Lung (tissue), 12 donors: ENCODE measurements around the gene TIFAB. TPM values are rescaled to one million over a fixed set of nuclear protein-coding genes. Genes with fewer than 3 reads are reported as not detected.

Source experiments
- ATAC-seq: fragments of 200-7000 bp; cut with Tn5 transposase; one replicate; pipeline ENCODE4 v1.9.1; 2020; ENCODE audit warnings: moderate number of reproducible peaks; ENCODE audit not compliant: insufficient read depth, low FRiP score
- DNase-seq, 3 donors: peaks; one replicate each; pipeline ENCODE4 v3.0.0-alpha.2; 2013 to 2017
- H3K27ac ChIP-seq, 2 donors: one replicate each; pipeline ENCODE4 v1.5.1; 2013; ENCODE audit warnings: mild to moderate bottlenecking in 2 of 2, moderate library complexity in 2 of 2, control low read depth in 1 of 2, inconsistent platforms in 1 of 2, low read depth in 1 of 2, low read length in 1 of 2
- H3K27me3 ChIP-seq, 3 donors: one replicate each; pipeline ENCODE4 v1.5.1; 2013; ENCODE audit warnings: low read length in 2 of 3; ENCODE audit not compliant: control insufficient read depth in 3 of 3, insufficient read depth in 3 of 3
- H3K36me3 ChIP-seq, 4 donors: one replicate each; pipeline ENCODE4 v1.5.1; 2013; ENCODE audit warnings: low read length in 4 of 4, mild to moderate bottlenecking in 1 of 4, moderate library complexity in 1 of 4; ENCODE audit not compliant: control insufficient read depth in 4 of 4, insufficient read depth in 4 of 4
- H3K4me1 ChIP-seq, 5 donors: one replicate each; pipeline ENCODE4 v1.5.1; 2013; ENCODE audit warnings: low read length in 5 of 5, mild to moderate bottlenecking in 2 of 5, moderate library complexity in 1 of 5; ENCODE audit not compliant: control insufficient read depth in 5 of 5, insufficient read depth in 5 of 5
- H3K4me3 ChIP-seq: one replicate; pipeline ENCODE4 v1.5.1; 2013; ENCODE audit warnings: mild to moderate bottlenecking, control low read depth, moderate library complexity
- H3K9ac ChIP-seq, 2 donors: one replicate each; pipeline ENCODE4 v1.5.1; 2013; ENCODE audit warnings: low read length in 2 of 2, control low read depth in 1 of 2; ENCODE audit not compliant: insufficient read depth in 1 of 2
- H3K9me3 ChIP-seq, 4 donors: one replicate each; pipeline ENCODE4 v1.5.1; 2013; ENCODE audit warnings: low read length in 3 of 4, mild to moderate bottlenecking in 1 of 4, moderate library complexity in 1 of 4; ENCODE audit not compliant: control insufficient read depth in 4 of 4, insufficient read depth in 3 of 4
- CTCF ChIP-seq: IDR thresholded peaks from 2 replicates; pipeline ENCODE4 v1.5.1; 2012; ENCODE audit warnings: mild to moderate bottlenecking; ENCODE audit errors: control extremely low read depth, extremely low read depth
- WGBS, 2 donors: extraction: QIAGEN DNeasy Blood & Tissue Kit; methylation state at CpG; one replicate each; pipeline ENCODE4 v1.1.7; 2013; 5-methylcytosine and 5-hydroxymethylcytosine counted together
- polyA plus RNA-seq, 2 donors: library from polyadenylated mRNA; stranded (reverse); fragments of 200-250 nt; gene quantifications; one replicate each; pipeline ENCODE4 v1.2.1, GENCODE V29; 2013
- total RNA-seq, 2 donors: library from RNA; depleted of rRNA in 1 of 2; stranded (reverse); fragments of >200 nt in 1 of 2; gene quantifications; one replicate each; pipeline ENCODE4 v1.2.1, GENCODE V29; 2014 to 2021
- donor health status: control.
- donor health status: control.
- donor health status: Bipolar disorder and iron deficiency.
- donor health status: healthy.
- donor health status: DM: yes; HTN: yes; CAD: no.

The TIFAB gene
- total and polyA plus RNA-seq, 4 donors, result 0.15 to 0.88 (median 0.35) TPM

- H3K9ac ChIP-seq, result no peak overlapping the region
- no peak overlapping the region for H3K27ac ChIP-seq
- ATAC-seq, result no peak
- DNase-seq, result no peak
- peaks cover 0 to 30% (median 9%) of the 10 kb centered on the region in 5 donors for H3K4me1 ChIP-seq
- H3K36me3 ChIP-seq, result no peaks in the 10 kb centered on the region
- TF ChIP-seq CTCF, result no peak
- H3K4me3 ChIP-seq, result no peak overlapping the region
- H3K9me3 ChIP-seq, result peaks cover 0 to 5% (median 2%) of the 10 kb centered on the region in 4 donors
- WGBS, 2 donors, result 38 to 66% methylated on average over 1 of the region's 1 CpG
- H3K27me3 ChIP-seq, result no peaks in the 10 kb centered on the region
Measured at GRCh38 chr5:135428586-135428985, 23.6 kb downstream of the TIFAB start.

GRCh38 chr5:135426102-135427082, 25.8 kb downstream of the TIFAB start:
- Histone ChIP-seq H3K9ac (no peak overlapping the region), H3K27ac (no peak overlapping the region), H3K4me1 (peaks cover 0 to 18% (median 15%) of the 10 kb centered on the region in 5 donors), H3K36me3 (no peaks in the 10 kb centered on the region), H3K4me3 (no peak overlapping the region), H3K27me3 (no peaks in the 10 kb centered on the region), H3K9me3 (peaks cover 0 to 5% (median 2%) of the 10 kb centered on the region in 4 donors)
- 45 to 49% methylated on average over 7 of the region's 7 CpGs for WGBS, 2 donors
- TF ChIP-seq CTCF, result peak; percentile 12
- peak; percentile 55 for ATAC-seq
- DNase-seq, result no peak

GRCh38 chr5:135425641-135426040, 26.5 kb downstream of the TIFAB start:
- Histone ChIP-seq H3K4me1 (peaks cover 0 to 18% (median 15%) of the 10 kb centered on the region in 5 donors), H3K4me3 (no peak overlapping the region), H3K9me3 (peaks cover 0 to 5% (median 2%) of the 10 kb centered on the region in 4 donors), H3K27me3 (no peaks in the 10 kb centered on the region), H3K36me3 (no peaks in the 10 kb centered on the region), H3K27ac (no peak overlapping the region), H3K9ac (no peak overlapping the region)
- ATAC-seq, result no peak
- TF ChIP-seq CTCF, result no peak
- DNase-seq, result no peak
- WGBS, 2 donors, result 26 to 30% methylated on average over 2 of the region's 2 CpGs
